GM23338 (cell line): ENCODE measurements around the gene ZFC3H1.

Experiments used
- EZH2 ChIP-seq: fragments of 200-600 bp; sonication (generic); IDR thresholded peaks from one replicate; pipeline ENCODE4 v1.8.0; 2017; ENCODE audit warnings: antibody characterized with exemption, mild to moderate bottlenecking, low read depth; ENCODE audit not compliant: unreplicated experiment
- POLR2AphosphoS5 ChIP-seq: IDR thresholded peaks from 2 replicates; pipeline ENCODE4 v1.6.1; 2016; ENCODE audit warnings: antibody characterized with exemption, low read depth
- TF ChIP-seq, protein P1 (sequence below), 2 experiments: fragments of 200-600 bp in 1 of 2; sonication (generic) in 1 of 2; conservative IDR thresholded peaks; 2 replicates each; pipeline versions ENCODE4 v1.5.1 to v1.6.1; 2016 to 2017; ENCODE audit warnings: antibody characterized with exemption in 2 of 2, low read depth in 2 of 2, mild to moderate bottlenecking in 2 of 2, moderate library complexity in 1 of 2
- TF ChIP-seq, protein P2 (sequence below): IDR thresholded peaks from one replicate; pipeline ENCODE4 v1.6.1; 2018; ENCODE audit warnings: antibody characterized with exemption; ENCODE audit not compliant: unreplicated experiment
- TF ChIP-seq, protein P3 (sequence below): IDR thresholded peaks from 2 replicates; pipeline ENCODE4 v1.6.1; 2016; ENCODE audit warnings: antibody characterized with exemption

DNA sequence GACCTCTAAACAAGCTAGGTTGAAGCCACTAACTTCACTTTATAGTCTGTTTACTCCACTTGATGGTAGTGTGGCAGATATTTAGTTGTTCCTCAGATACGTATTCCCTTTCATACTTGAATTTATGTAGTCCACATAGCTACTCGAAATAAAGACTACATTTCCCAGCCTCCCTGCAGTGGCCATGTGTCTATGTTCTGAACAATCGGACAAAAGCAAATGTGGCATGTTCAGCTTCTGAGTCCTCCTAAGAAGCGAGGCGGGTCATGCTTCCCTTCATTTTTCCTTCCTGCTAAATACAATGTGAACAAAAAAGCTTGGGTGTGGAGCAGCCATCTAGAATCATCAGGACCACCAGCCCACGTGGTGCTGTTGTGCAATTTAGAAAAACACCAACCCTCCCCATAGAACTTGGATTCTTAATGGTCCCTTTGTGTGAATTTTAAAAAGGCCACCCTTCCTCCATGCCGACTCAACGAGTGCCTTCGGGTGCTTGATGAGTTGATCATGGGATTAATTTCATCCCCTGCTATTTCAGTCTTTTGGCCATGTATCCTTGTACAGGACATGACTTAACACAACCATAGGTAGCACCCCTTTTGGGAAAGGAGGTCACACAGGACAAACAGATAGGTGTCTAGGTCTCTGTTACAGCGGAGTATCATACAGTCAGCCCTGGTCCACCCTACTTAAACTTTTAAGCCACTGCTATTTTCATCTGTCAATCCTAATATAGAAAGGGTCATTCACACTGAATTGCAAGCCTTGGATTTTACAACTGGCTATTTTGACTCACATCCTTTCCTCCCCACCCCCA, 60.7 kb downstream of the ZFC3H1 start:
- TF ChIP-seq, protein P1, sequence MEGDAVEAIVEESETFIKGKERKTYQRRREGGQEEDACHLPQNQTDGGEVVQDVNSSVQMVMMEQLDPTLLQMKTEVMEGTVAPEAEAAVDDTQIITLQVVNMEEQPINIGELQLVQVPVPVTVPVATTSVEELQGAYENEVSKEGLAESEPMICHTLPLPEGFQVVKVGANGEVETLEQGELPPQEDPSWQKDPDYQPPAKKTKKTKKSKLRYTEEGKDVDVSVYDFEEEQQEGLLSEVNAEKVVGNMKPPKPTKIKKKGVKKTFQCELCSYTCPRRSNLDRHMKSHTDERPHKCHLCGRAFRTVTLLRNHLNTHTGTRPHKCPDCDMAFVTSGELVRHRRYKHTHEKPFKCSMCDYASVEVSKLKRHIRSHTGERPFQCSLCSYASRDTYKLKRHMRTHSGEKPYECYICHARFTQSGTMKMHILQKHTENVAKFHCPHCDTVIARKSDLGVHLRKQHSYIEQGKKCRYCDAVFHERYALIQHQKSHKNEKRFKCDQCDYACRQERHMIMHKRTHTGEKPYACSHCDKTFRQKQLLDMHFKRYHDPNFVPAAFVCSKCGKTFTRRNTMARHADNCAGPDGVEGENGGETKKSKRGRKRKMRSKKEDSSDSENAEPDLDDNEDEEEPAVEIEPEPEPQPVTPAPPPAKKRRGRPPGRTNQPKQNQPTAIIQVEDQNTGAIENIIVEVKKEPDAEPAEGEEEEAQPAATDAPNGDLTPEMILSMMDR (conservative IDR thresholded peaks at IDR 0.05; ENCODE audit: low read depth in 2 of 2) = no peak
- no peak for TF ChIP-seq POLR2AphosphoS5
- no peak for TF ChIP-seq EZH2
- TF ChIP-seq, protein P2, sequence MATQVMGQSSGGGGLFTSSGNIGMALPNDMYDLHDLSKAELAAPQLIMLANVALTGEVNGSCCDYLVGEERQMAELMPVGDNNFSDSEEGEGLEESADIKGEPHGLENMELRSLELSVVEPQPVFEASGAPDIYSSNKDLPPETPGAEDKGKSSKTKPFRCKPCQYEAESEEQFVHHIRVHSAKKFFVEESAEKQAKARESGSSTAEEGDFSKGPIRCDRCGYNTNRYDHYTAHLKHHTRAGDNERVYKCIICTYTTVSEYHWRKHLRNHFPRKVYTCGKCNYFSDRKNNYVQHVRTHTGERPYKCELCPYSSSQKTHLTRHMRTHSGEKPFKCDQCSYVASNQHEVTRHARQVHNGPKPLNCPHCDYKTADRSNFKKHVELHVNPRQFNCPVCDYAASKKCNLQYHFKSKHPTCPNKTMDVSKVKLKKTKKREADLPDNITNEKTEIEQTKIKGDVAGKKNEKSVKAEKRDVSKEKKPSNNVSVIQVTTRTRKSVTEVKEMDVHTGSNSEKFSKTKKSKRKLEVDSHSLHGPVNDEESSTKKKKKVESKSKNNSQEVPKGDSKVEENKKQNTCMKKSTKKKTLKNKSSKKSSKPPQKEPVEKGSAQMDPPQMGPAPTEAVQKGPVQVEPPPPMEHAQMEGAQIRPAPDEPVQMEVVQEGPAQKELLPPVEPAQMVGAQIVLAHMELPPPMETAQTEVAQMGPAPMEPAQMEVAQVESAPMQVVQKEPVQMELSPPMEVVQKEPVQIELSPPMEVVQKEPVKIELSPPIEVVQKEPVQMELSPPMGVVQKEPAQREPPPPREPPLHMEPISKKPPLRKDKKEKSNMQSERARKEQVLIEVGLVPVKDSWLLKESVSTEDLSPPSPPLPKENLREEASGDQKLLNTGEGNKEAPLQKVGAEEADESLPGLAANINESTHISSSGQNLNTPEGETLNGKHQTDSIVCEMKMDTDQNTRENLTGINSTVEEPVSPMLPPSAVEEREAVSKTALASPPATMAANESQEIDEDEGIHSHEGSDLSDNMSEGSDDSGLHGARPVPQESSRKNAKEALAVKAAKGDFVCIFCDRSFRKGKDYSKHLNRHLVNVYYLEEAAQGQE = no peak
- TF ChIP-seq, protein P3, sequence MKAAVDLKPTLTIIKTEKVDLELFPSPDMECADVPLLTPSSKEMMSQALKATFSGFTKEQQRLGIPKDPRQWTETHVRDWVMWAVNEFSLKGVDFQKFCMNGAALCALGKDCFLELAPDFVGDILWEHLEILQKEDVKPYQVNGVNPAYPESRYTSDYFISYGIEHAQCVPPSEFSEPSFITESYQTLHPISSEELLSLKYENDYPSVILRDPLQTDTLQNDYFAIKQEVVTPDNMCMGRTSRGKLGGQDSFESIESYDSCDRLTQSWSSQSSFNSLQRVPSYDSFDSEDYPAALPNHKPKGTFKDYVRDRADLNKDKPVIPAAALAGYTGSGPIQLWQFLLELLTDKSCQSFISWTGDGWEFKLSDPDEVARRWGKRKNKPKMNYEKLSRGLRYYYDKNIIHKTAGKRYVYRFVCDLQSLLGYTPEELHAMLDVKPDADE = no peak
